CD4-positive, alpha-beta T cell (primary cell): ENCODE measurements around the gene INSYN2B. TPM values are rescaled to one million over a fixed set of nuclear protein-coding genes. Genes with fewer than 3 reads are reported as not detected.

Experiments
- ATAC-seq: fragments of 200-7000 bp; cut with Tn5 transposase; one replicate; pipeline ENCODE4 v1.10.0; 2022; ENCODE audit warnings: mild to moderate bottlenecking; ENCODE audit not compliant: poor library complexity
- CTCF ChIA-PET: fragments of 350-600 bp; sonication (Branson Sonifier 250); formaldehyde crosslinking; loops from one replicate; lab custom pipeline; 2021; ENCODE audit warnings: antibody characterized with exemption, inconsistent platforms; lab: Charles Lee
- POLR2A ChIA-PET: fragments of 350-600 bp; sonication (Branson Sonifier 250); formaldehyde crosslinking; loops from one replicate; lab custom pipeline; 2021; ENCODE audit warnings: antibody characterized with exemption, inconsistent platforms; lab: Charles Lee
- DNase-seq, 14 experiments: peaks; one replicate each; pipeline ENCODE4 v3.0.0-alpha.2; 2013 to 2020; ENCODE audit warnings: mixed read lengths in 2 of 14
- H3K27ac ChIP-seq, 2 donors: one replicate each; pipeline versions ENCODE4 v1.5.1 to v1.7.0; 2013; ENCODE audit warnings: low read length in 2 of 2, low read depth in 1 of 2, mild to moderate bottlenecking in 1 of 2
- H3K27me3 ChIP-seq, 2 experiments: 1 replicate in 1 of 2; 2 replicates in 1 of 2; pipeline versions ENCODE4 v1.6.1 to v1.7.0; 2013; ENCODE audit warnings: low read length in 2 of 2, control low read depth in 1 of 2, mild to moderate bottlenecking in 1 of 2, moderate library complexity in 1 of 2; ENCODE audit not compliant: insufficient read depth in 2 of 2, control insufficient read depth in 1 of 2
- H3K36me3 ChIP-seq: one replicate; pipeline ENCODE4 v1.6.1; 2013; ENCODE audit warnings: low read length, control low read depth; ENCODE audit not compliant: insufficient read depth
- H3K4me1 ChIP-seq: one replicate; pipeline ENCODE4 v1.6.1; 2013; ENCODE audit warnings: low read length, control low read depth; ENCODE audit not compliant: insufficient read depth
- H3K4me3 ChIP-seq: one replicate; pipeline ENCODE4 v1.5.1; 2013; ENCODE audit warnings: mild to moderate bottlenecking, low read length, moderate library complexity
- H3K9me3 ChIP-seq, 2 experiments: 1 replicate in 1 of 2; 2 replicates in 1 of 2; pipeline versions ENCODE4 v1.6.1 to v1.7.0; 2013; ENCODE audit warnings: low read length in 2 of 2, mild to moderate bottlenecking in 2 of 2, control low read depth in 1 of 2, moderate library complexity in 1 of 2; ENCODE audit not compliant: control insufficient read depth in 1 of 2, insufficient read depth in 1 of 2
- H3K27ac Mint-ChIP-seq: one replicate; pipeline ENCODE4 v1.8.0; 2020; ENCODE audit warnings: mixed read lengths
- H3K27me3 Mint-ChIP-seq: one replicate; pipeline ENCODE4 v1.8.0; 2021; ENCODE audit warnings: mixed read lengths
- H3K36me3 Mint-ChIP-seq: one replicate; pipeline ENCODE4 v1.8.0; 2021; ENCODE audit warnings: low read depth, mixed read lengths
- H3K4me1 Mint-ChIP-seq: one replicate; pipeline ENCODE4 v1.8.0; 2021; ENCODE audit warnings: low read depth, mixed read lengths
- H3K4me3 Mint-ChIP-seq: one replicate; pipeline ENCODE4 v1.8.0; 2020; ENCODE audit warnings: mild to moderate bottlenecking, mixed read lengths
- H3K9me3 Mint-ChIP-seq: one replicate; pipeline ENCODE4 v1.8.0; 2020; ENCODE audit warnings: mixed read lengths
- intact Hi-C, 2 experiments: fragments of 100-400 bp; cut with DNase I in 1 of 2; cut with micrococcal nuclease in 1 of 2; formaldehyde crosslinking; loops; one replicate each; pipeline versions ENCODE4 v1.15.1 to v1.9.0; 2023 to 2025; cut with DNase I, micrococcal nuclease
- total RNA-seq, 174 experiments: library from RNA in 2 of 174; stranded (reverse) in 2 of 174; gene quantifications; one replicate each; pipeline ENCODE4 v1.2.3 and lab custom pipeline; 2021 to 2026
- TF ChIP-seq, protein P1 (sequence below): fragments of 200-600 bp; IDR thresholded peaks from one replicate; pipeline ENCODE4 v1.8.0; 2022; ENCODE audit warnings: antibody characterized with exemption, mild to moderate bottlenecking

The INSYN2B gene
- total RNA-seq, 2 experiments from 2014 or later: not detected

GRCh38 chr5:169944115-169944514 lies 36.2 kb downstream of the INSYN2B start:
- no peak overlapping the region for H3K4me3 Mint-ChIP-seq
- H3K36me3 Mint-ChIP-seq: peaks cover 36% of the 10 kb centered on the region
- H3K27ac ChIP-seq: no peak overlapping the region
- no peaks in the 10 kb centered on the region for H3K9me3 Mint-ChIP-seq
- no peak overlapping the region for H3K4me3 ChIP-seq
- no peaks in the 10 kb centered on the region for H3K27me3 ChIP-seq
- no peak overlapping the region for H3K27ac Mint-ChIP-seq
- DNase-seq: no peak
- no peaks in the 10 kb centered on the region for H3K27me3 Mint-ChIP-seq
- no peaks in the 10 kb centered on the region for H3K4me1 ChIP-seq
- TF ChIP-seq, protein P1, sequence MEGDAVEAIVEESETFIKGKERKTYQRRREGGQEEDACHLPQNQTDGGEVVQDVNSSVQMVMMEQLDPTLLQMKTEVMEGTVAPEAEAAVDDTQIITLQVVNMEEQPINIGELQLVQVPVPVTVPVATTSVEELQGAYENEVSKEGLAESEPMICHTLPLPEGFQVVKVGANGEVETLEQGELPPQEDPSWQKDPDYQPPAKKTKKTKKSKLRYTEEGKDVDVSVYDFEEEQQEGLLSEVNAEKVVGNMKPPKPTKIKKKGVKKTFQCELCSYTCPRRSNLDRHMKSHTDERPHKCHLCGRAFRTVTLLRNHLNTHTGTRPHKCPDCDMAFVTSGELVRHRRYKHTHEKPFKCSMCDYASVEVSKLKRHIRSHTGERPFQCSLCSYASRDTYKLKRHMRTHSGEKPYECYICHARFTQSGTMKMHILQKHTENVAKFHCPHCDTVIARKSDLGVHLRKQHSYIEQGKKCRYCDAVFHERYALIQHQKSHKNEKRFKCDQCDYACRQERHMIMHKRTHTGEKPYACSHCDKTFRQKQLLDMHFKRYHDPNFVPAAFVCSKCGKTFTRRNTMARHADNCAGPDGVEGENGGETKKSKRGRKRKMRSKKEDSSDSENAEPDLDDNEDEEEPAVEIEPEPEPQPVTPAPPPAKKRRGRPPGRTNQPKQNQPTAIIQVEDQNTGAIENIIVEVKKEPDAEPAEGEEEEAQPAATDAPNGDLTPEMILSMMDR: no peak
- intact Hi-C loops: no loop called here
- peaks cover 0 to 4% of the 10 kb centered on the region in 2 experiments for H3K9me3 ChIP-seq
- ChIA-PET POLR2A (no interaction called here), CTCF (no interaction called here)
- H3K4me1 Mint-ChIP-seq: peaks cover 15% of the 10 kb centered on the region
- ATAC-seq: no peak
- peaks cover 9% of the 10 kb centered on the region for H3K36me3 ChIP-seq

- intact Hi-C loops: no loop called here
- Histone ChIP-seq H3K4me3 (no peak overlapping the region), H3K4me1 (no peaks in the 10 kb centered on the region), H3K27me3 (no peaks in the 10 kb centered on the region), H3K9me3 (peaks cover 0 to 4% of the 10 kb centered on the region in 2 experiments), H3K36me3 (peaks cover 9% of the 10 kb centered on the region), H3K27ac (no peak overlapping the region)
- TF ChIP-seq, protein P1: no peak
- no peaks in the 10 kb centered on the region for H3K27me3 Mint-ChIP-seq
- H3K27ac Mint-ChIP-seq: no peak overlapping the region
- peaks cover 30% of the 10 kb centered on the region for H3K36me3 Mint-ChIP-seq
- peaks cover 15% of the 10 kb centered on the region for H3K4me1 Mint-ChIP-seq
- ChIA-PET CTCF (no interaction called here), POLR2A (no interaction called here)
- DNase-seq (no peak), ATAC-seq (no peak)
- no peak overlapping the region for H3K4me3 Mint-ChIP-seq
- no peaks in the 10 kb centered on the region for H3K9me3 Mint-ChIP-seq
Measured at GRCh38 chr5:169943026-169943425, 37.3 kb downstream of the INSYN2B start.

DNA sequence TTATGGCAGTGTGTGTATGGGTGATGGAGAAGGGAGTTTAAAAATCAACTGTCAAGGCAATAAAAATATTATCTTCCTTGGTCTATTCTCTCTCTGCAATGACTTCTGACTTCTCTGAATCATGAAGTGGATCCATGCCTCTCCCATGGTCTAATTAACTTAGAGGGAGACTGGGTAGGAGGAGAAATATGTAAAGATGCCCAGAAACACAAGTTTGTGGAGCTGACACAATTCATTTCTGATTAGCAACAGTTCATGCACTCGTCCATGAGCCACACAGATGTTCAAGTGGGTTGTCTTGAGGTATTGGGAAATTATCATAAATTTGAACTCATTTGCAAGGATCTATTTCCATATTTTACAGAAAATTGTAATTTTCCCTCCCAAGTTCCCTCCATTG lies 38.1 kb downstream of the INSYN2B start:
- Histone ChIP-seq H3K4me1 (no peaks in the 10 kb centered on the region), H3K27ac (no peak overlapping the region), H3K36me3 (peaks cover 5% of the 10 kb centered on the region), H3K9me3 (peaks cover 0 to 4% of the 10 kb centered on the region in 2 experiments), H3K27me3 (no peaks in the 10 kb centered on the region), H3K4me3 (no peak overlapping the region)
- no peaks in the 10 kb centered on the region for H3K9me3 Mint-ChIP-seq
- H3K27ac Mint-ChIP-seq: no peak overlapping the region
- no peaks in the 10 kb centered on the region for H3K27me3 Mint-ChIP-seq
- ChIA-PET POLR2A (no interaction called here), CTCF (no interaction called here)
- TF ChIP-seq, protein P1: no peak
- peaks cover 35% of the 10 kb centered on the region for H3K36me3 Mint-ChIP-seq
- no peak overlapping the region for H3K4me3 Mint-ChIP-seq
- ATAC-seq (no peak), DNase-seq (no peak)
- intact Hi-C loops: no loop called here
- H3K4me1 Mint-ChIP-seq: peaks cover 17% of the 10 kb centered on the region
